ENCODE data around the gene CALN1. TPM values are rescaled to one million over a fixed set of nuclear protein-coding genes. Genes with fewer than 3 reads are reported as not detected.

Gene CALN1
- polyA plus RNA-seq, 1 experiment: not detected

DNA sequence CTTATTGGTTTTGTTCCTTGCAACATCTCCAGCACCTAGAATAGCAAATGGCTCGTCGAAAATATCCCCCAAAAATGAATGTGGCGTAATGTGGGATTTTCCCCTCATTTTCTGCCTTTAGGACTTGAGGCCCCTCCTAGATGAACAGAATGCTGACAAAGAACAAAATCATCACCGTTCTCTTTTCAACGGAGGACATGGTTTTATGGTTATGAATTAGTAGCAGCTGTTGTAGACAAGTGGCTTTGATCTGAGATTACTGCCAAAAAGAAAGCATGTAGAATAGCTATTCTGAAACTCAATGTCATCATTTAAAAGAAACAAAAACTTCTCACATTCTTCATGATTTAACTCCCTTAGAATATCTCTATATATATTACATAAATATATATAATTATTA is 17.2 kb upstream of the CALN1 start:
- ChIA-PET CTCF (interaction anchor here (0.7 kb wide), 1 partner anchor 23 kb away, joined by 3 read pairs; no protein-coding TSS in a partner anchor), POLR2A (no interaction called here)
- Histone ChIP-seq H3K36me3 (ENCODE audit: control insufficient read depth, insufficient read depth, low read length) (no peaks in the 10 kb centered on the region), H3K4me3 (ENCODE audit: low read depth, low read length) (no peak overlapping the region), H3K27me3 (ENCODE audit: control insufficient read depth, insufficient read depth, low read length) (no peaks in the 10 kb centered on the region)
- TF ChIP-seq, protein P1, sequence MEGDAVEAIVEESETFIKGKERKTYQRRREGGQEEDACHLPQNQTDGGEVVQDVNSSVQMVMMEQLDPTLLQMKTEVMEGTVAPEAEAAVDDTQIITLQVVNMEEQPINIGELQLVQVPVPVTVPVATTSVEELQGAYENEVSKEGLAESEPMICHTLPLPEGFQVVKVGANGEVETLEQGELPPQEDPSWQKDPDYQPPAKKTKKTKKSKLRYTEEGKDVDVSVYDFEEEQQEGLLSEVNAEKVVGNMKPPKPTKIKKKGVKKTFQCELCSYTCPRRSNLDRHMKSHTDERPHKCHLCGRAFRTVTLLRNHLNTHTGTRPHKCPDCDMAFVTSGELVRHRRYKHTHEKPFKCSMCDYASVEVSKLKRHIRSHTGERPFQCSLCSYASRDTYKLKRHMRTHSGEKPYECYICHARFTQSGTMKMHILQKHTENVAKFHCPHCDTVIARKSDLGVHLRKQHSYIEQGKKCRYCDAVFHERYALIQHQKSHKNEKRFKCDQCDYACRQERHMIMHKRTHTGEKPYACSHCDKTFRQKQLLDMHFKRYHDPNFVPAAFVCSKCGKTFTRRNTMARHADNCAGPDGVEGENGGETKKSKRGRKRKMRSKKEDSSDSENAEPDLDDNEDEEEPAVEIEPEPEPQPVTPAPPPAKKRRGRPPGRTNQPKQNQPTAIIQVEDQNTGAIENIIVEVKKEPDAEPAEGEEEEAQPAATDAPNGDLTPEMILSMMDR (IDR thresholded peaks at IDR 0.05; ENCODE audit: insufficient read depth, low read depth, low read length): no peak
- no peak for DNase-seq (ENCODE audit: low read depth)

DNA sequence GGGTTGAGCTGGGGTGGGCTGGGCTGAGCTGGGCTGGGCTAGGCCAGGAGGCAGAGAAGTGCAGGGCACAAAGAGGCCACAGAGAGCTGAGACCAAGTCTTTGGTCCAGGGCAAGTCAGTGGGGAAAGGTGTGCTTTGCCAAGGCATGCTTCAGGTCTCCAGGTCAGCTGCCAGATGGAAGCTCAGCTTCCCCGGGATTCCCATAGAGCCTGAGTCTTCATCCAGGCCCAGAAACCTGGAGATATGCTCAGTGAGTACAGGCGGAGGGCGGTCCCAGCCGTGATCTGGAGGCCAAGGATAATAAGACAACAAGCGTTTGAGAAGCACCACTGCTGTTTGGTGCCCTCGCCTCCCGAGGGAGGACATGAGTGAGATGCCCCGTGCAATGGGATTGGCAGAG is 4.7 kb upstream of the CALN1 start:
- CTCF ChIA-PET: interaction anchor here (0.9 kb wide), 1 partner anchor 30 kb away, joined by 3 read pairs; no protein-coding TSS in a partner anchor
- Histone ChIP-seq H3K36me3 (ENCODE audit: control insufficient read depth, insufficient read depth, low read length) (no peaks in the 10 kb centered on the region), H3K4me3 (ENCODE audit: low read depth, low read length) (no peak overlapping the region), H3K27me3 (ENCODE audit: control insufficient read depth, insufficient read depth, low read length) (no peaks in the 10 kb centered on the region)
- no peak for DNase-seq (ENCODE audit: low read depth)
- TF ChIP-seq, protein P1 (IDR thresholded peaks at IDR 0.05; ENCODE audit: insufficient read depth, low read depth, low read length): no peak
- POLR2A ChIA-PET: no interaction called here

DNA sequence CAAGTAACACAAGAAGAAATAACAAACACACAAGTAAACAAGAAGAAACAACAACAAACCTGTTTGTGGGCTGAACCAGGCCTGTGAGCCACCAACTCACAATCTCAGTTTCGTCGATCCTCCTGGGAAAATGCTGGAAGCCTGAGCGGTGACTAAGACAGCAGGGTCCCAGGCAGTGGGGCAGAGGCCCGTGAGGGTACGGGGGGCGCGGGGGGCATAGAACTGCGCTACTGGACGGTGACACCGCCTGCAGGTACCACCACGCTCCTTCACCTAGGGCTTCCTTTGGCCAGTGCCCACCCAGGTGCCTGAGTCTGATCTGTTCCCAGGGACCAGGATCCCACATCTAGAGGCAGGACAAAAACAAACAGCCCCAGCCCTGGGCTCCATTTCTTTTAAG is 3.4 kb upstream of the CALN1 start:
- TF ChIP-seq, protein P1 (IDR thresholded peaks at IDR 0.05; ENCODE audit: insufficient read depth, low read depth, low read length): no peak
- Histone ChIP-seq H3K27me3 (ENCODE audit: control insufficient read depth, insufficient read depth, low read length) (no peaks in the 10 kb centered on the region), H3K4me3 (ENCODE audit: low read depth, low read length) (no peak overlapping the region), H3K36me3 (ENCODE audit: control insufficient read depth, insufficient read depth, low read length) (no peaks in the 10 kb centered on the region)
- no peak for DNase-seq (ENCODE audit: low read depth)
- ChIA-PET POLR2A (no interaction called here), CTCF (no interaction called here)

DNA sequence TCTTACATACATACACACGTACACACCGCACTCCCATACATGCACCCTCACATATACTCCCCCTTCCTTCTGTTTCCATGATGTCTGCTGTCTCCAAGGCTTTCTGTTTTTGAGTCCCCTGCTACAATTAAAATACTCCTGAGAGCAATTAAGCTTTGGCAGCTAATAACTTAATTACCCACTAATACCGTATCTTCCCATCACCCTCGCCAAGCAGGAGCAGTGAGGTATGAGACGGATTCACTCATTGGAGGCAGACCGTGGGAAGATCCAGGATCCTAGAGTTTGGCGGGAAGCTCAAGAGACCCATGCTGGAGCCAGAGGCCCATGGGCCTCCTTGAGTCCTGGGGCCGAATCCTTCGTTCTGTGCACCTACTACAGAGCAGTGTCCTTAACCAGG is 1.7 kb upstream of the CALN1 start:
- H3K36me3 ChIP-seq (ENCODE audit: control insufficient read depth, insufficient read depth, low read length): no peaks in the 10 kb centered on the region
- H3K4me3 ChIP-seq (ENCODE audit: low read depth, low read length): no peak overlapping the region
- H3K27me3 ChIP-seq (ENCODE audit: control insufficient read depth, insufficient read depth, low read length): no peaks in the 10 kb centered on the region
- TF ChIP-seq, protein P1 (IDR thresholded peaks at IDR 0.05; ENCODE audit: insufficient read depth, low read depth, low read length): no peak
- CTCF ChIA-PET: no interaction called here
- POLR2A ChIA-PET: no interaction called here
- DNase-seq (ENCODE audit: low read depth): no peak

DNA sequence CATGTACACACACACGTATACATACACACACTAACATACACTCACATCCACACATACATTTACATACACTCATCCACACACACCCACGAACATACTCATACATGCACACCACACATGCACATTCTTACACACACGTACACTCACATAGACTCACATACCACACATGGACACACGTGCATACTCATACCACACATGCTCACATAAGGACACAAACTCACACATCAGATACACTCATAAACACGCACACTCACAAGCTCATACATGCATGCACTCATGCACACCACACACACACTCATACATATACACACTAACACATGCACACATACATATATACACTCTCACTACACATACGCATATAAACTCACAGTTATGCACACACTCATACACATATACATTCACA is 1.2 kb upstream of the CALN1 start:
- ChIA-PET CTCF (no interaction called here), POLR2A (no interaction called here)
- TF ChIP-seq, protein P1 (IDR thresholded peaks at IDR 0.05; ENCODE audit: insufficient read depth, low read depth, low read length): no peak
- H3K27me3 ChIP-seq (ENCODE audit: control insufficient read depth, insufficient read depth, low read length): no peaks in the 10 kb centered on the region
- H3K4me3 ChIP-seq (ENCODE audit: low read depth, low read length): no peak overlapping the region
- no peaks in the 10 kb centered on the region for H3K36me3 ChIP-seq (ENCODE audit: control insufficient read depth, insufficient read depth, low read length)
- no peak for DNase-seq (ENCODE audit: low read depth)
